Stimulated activated naive CD8-positive, alpha-beta T cell treated with anti-CD3 and anti-CD28 coated beads, Interleukin-15, Interleukin-2, amounts not matched to agents 100 ng/mL and 50 ng/mL, for 24 hours (primary cell): ENCODE data around the gene IMMP2L.
"Not testable (repeated sequence)": the region's sequence is repeated elsewhere in the genome, so short reads cannot be mapped to it uniquely, and the experiment has no call there.

Source experiments
- H3K27ac Mint-ChIP-seq: one replicate; pipeline ENCODE4 v1.8.0; 2021; ENCODE audit warnings: mild to moderate bottlenecking, mixed read lengths
- H3K27me3 Mint-ChIP-seq: one replicate; pipeline ENCODE4 v1.8.0; 2021; ENCODE audit warnings: mixed read lengths
- H3K36me3 Mint-ChIP-seq: one replicate; pipeline ENCODE4 v1.8.0; 2021; ENCODE audit warnings: low read depth, mixed read lengths
- H3K4me1 Mint-ChIP-seq: one replicate; pipeline ENCODE4 v1.8.0; 2021; ENCODE audit warnings: low read depth, mixed read lengths
- H3K4me3 Mint-ChIP-seq: one replicate; pipeline ENCODE4 v1.8.0; 2021; ENCODE audit warnings: mild to moderate bottlenecking, mixed read lengths
- H3K9me3 Mint-ChIP-seq: one replicate; pipeline ENCODE4 v1.8.0; 2021; ENCODE audit warnings: mixed read lengths

Gene IMMP2L

DNA sequence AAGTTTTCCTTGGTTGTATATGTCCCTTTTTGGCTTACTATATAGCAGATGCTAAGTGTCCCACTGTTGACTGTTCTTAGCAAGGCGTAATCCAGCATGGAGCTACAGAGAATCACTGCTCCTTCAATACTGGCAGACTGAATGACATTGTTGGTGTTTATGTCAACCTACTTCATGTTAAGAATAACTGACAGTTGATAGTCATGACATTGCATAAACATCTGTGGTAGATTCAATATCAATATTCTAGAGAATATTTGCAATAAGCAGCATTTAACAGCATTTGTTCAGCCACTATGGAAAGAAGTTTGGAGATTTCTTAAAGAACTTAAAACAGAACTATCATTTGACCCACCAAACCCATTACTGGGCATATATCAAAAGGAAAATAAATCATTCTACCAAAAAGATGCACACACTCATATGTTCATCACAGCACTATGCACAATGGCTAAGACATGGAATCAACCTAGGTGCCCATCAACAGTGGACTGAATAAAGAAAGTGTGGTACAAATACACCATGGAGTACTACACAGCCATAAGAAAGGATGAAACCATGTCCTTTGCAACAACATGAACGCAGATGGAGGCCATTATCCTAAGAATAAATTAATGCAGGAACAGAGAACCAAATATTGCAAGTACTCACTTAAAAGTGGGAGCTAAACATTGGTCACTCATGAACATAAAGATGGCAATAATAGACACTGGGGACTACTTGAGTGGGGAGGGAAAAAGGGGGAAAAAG lies 88.7 kb downstream of the IMMP2L start:
- Mint-ChIP-seq H3K27ac (no peak overlapping the region), H3K4me3 (no peak overlapping the region), H3K36me3 (peaks cover 32% of the 10 kb centered on the region), H3K4me1 (no peaks in the 10 kb centered on the region), H3K9me3 (peaks cover 12% of the 10 kb centered on the region), H3K27me3 (no peaks in the 10 kb centered on the region)

DNA sequence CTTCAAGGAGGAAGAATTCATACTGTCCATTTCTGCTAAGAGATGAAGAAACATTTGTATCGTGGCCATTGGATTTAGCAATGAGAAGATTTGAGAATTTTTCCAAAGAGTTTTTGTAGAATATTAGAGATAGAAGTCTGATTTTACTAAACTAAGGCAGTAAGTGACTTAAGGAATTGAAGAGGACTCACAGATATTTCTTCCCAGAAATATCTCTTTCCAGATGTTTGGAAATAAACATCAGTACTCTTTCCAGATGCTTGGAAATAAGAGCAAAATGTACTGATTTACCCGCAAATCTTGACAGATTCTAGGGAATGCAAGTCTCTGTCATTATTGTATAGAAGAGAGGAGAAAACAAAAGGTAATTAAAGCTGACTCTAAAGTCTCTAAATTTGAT lies 91.3 kb downstream of the IMMP2L start:
- Mint-ChIP-seq H3K4me3 (no peak overlapping the region), H3K9me3 (peaks cover 12% of the 10 kb centered on the region), H3K4me1 (no peaks in the 10 kb centered on the region), H3K27ac (no peak overlapping the region), H3K27me3 (no peaks in the 10 kb centered on the region), H3K36me3 (peaks cover 28% of the 10 kb centered on the region)

DNA sequence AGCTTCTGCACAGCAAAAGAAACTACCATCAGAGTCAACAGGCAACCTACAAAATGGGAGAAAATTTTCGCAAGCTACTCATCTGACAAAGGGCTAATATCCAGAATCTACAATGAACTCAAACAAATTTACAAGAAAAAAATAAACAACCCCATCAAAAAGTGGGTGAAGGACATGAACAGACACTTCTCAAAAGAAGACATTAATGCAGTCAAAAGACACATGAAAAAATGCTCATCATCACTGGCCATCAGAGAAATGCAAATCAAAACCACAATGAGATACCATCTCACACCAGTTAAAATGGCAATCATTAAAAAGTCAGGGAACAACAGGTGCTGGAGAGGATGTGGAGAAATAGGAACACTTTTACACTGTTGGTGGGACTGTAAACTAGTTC lies 92.4 kb downstream of the IMMP2L start:
- H3K4me1 Mint-ChIP-seq, H3K4me3 Mint-ChIP-seq, H3K27me3 Mint-ChIP-seq, H3K27ac Mint-ChIP-seq: not testable (repeated sequence)
- Mint-ChIP-seq H3K36me3 (peaks cover 31% of the 10 kb centered on the region), H3K9me3 (peaks cover 12% of the 10 kb centered on the region)

DNA sequence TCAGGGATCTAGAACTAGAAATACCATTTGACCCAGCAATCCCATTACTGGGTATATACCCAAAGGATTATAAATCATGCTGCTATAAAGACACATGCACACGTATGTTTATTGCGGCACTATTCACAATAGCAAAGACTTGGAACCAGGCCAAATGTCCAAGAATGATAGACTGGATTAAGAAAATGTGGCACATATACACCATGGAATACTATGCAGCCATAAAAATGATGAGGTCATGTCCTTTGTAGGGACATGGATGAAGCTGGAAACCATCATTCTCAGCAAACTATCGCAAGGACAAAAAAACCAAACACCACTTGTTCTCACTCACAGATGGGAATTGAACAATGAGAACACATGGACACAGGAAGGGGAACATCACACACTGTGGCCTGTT lies 96.5 kb downstream of the IMMP2L start:
- not testable (repeated sequence) for H3K4me3 Mint-ChIP-seq, H3K27me3 Mint-ChIP-seq, H3K27ac Mint-ChIP-seq, H3K4me1 Mint-ChIP-seq
- Mint-ChIP-seq H3K36me3 (peaks cover 23% of the 10 kb centered on the region), H3K9me3 (peaks cover 11% of the 10 kb centered on the region)

DNA sequence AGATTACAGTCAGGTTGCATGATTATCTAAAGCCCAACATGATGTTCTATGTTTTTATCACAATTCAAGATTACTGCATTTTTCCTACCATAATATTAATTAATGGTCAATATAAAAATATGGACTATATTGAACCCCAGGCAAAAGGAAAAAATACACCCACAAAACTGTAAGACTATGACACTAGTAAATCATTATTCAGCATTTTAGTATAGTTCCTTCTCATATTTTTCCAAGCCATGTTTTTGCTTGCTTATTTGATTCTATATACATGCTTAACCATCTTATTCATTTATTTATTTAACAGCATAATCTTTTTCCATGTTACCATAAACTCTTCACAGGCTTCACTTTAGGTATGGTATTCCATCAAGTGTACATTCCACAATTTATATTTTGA lies 101.6 kb downstream of the IMMP2L start:
- Mint-ChIP-seq H3K36me3 (peaks cover 13% of the 10 kb centered on the region), H3K27ac (no peak overlapping the region), H3K4me1 (no peaks in the 10 kb centered on the region), H3K4me3 (no peak overlapping the region), H3K9me3 (peaks cover 4% of the 10 kb centered on the region), H3K27me3 (no peaks in the 10 kb centered on the region)

DNA sequence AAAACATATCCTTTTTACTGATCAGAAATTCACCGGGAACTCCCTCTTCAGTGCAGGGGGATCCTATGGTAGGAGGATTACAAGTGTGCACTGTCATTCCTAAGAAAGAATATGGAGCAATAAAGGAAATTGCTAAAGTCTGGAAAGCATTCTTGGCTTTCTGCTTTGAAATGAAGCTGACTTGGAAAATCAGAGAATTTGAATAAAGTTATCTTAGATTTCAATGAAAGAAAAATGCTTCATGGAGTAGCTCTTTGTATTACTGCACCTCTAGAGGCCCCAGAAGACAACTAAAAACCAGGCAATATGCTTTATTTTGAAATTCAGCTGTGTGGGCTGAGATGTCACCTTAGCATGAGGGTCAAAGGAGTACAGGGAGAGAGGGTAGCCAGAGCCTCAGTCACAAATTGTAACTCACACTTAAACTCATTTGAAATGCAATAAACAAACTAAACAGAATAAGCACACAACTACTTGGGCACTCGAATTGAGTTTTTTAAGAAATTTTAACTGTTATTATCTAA lies 102.5 kb downstream of the IMMP2L start:
- H3K27ac Mint-ChIP-seq, result no peak overlapping the region
- no peaks in the 10 kb centered on the region for H3K4me1 Mint-ChIP-seq
- H3K27me3 Mint-ChIP-seq, result no peaks in the 10 kb centered on the region
- peaks cover 4% of the 10 kb centered on the region for H3K9me3 Mint-ChIP-seq
- peaks cover 10% of the 10 kb centered on the region for H3K36me3 Mint-ChIP-seq
- no peak overlapping the region for H3K4me3 Mint-ChIP-seq

DNA sequence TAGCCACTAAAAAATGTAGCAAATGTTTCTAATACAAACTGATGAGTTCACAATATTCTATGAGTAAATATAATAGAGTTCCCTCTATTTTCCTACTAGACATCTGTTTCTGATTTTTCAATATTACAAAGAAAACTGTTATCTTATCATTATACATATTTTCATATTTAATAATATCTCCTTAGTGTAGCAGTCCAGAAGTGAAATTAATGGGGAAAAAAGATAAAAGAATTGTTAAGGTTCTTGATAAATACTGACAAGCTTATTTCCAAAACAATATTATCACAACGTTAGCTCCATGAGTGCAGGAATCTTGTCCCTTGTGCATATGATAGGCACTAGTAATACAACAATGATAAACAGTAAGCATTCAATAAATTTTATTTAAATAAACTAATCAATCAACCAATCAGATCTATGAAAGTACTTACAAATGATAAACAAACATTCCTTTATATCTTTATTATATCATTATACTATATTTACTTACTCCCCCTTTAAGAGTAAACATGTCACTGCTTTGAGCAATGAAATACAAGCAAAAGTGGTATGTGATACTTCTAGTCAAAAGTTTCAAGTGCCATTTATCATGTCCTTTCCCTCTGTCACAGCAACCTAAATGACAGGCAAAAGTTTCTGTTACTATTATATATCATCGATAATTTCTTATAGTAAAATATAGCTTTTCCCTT lies 103.1 kb downstream of the IMMP2L start:
- H3K9me3 Mint-ChIP-seq, result peaks cover 4% of the 10 kb centered on the region
- H3K27me3 Mint-ChIP-seq, result no peaks in the 10 kb centered on the region
- no peak overlapping the region for H3K4me3 Mint-ChIP-seq
- H3K4me1 Mint-ChIP-seq, result no peaks in the 10 kb centered on the region
- no peak overlapping the region for H3K27ac Mint-ChIP-seq
- peaks cover 10% of the 10 kb centered on the region for H3K36me3 Mint-ChIP-seq

DNA sequence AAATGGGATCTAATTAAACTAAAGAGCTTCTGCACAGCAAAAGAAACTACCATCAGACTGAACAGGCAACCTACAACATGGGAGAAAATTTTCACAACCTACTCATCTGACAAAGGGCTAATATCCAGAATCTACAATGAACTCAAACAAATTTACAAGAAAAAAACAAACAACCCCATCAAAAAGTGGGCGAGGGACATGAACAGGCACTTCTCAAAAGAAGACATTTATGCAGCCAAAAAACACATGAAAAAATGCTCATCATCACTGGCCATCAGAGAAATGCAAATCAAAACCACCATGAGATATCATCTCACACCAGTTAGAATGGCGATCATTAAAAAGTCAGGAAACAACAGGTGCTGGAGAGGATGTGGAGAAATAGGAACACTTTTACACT lies 111.6 kb downstream of the IMMP2L start:
- H3K9me3 Mint-ChIP-seq, H3K36me3 Mint-ChIP-seq, H3K4me3 Mint-ChIP-seq, H3K4me1 Mint-ChIP-seq, H3K27ac Mint-ChIP-seq, H3K27me3 Mint-ChIP-seq: not testable (repeated sequence)

DNA sequence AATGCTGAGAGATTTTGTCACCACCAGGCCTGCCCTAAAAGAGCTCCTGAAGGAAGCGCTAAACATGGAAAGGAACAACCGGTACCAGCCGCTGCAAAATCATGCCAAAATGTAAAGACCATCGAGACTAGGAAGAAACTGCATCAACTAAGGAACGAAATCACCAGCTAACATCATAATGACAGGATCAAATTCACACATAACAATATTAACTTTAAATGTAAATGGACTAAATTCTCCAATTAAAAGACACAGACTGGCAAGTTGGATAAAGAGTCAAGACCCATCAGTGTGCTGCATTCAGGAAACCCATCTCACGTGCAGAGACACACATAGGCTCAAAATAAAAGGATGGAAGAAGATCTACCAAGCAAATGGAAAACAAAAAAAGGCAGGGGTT lies 114.8 kb downstream of the IMMP2L start:
- H3K4me1 Mint-ChIP-seq, H3K9me3 Mint-ChIP-seq, H3K27ac Mint-ChIP-seq, H3K27me3 Mint-ChIP-seq, H3K4me3 Mint-ChIP-seq, H3K36me3 Mint-ChIP-seq: not testable (repeated sequence)

DNA sequence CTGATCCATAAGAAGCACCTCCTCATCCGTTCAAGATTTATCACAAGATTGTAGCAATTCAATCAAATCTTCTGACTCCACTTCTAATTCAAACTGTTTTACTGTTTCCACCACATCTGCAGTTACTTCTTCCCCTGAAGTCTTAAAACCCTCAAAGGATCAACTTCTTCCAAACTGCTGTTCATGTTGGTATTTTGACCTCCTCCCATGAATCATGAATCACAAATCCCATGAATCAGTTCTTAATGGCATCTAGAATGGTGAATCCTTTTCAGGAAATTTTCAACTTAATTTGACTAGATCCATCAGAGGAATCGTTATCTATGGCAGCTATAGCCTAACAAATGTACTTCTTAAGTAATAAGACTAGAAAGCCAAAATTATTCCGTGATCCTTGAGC lies 122.3 kb downstream of the IMMP2L start:
- H3K9me3 Mint-ChIP-seq, result peaks cover 14% of the 10 kb centered on the region
- no peaks in the 10 kb centered on the region for H3K4me1 Mint-ChIP-seq
- H3K36me3 Mint-ChIP-seq, result peaks cover 21% of the 10 kb centered on the region
- H3K27ac Mint-ChIP-seq, result no peak overlapping the region
- no peak overlapping the region for H3K4me3 Mint-ChIP-seq
- H3K27me3 Mint-ChIP-seq, result no peaks in the 10 kb centered on the region

DNA sequence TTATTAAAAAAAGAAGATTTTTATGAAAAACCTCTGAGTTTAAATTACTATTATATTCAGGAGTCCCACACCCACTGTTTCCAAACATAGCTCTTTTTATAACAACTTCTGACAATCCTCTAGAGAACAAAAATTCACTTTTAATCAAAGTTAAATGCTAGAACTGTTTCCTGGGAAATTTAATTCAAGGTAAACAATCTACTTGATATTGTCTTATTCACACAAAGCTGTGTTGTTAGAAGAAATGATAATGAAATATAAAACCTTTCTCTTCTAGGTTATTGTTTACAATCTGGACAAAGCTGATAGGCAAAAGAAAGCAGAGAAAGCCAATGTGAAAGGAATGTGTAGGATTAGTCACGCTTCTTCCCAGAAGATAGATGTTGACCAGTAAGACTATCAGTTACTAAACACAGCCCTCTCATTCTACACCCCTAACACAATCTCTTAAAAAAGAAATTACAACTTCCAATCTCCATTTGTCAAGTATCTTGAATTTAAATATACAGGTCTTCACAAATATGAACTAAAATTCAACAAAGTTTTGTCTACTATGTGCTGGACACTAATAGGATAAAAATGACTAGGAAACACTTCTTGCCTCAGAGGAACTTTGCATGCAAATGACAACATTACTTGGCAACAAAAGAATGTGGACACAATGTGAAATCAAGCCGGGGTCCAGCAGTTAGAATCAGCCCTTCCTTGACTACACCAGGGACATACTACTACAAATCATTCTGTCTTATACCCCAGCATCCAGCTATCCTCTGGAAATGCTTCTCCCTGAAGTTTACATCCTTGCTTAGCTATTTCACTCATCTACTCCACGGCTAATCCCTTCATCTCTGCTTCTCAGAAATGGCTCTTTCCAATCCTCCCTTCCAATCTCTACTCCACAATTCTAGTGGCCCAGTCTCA lies 123.7 kb downstream of the IMMP2L start:
- Mint-ChIP-seq H3K4me3 (no peak overlapping the region), H3K27me3 (no peaks in the 10 kb centered on the region), H3K27ac (no peak overlapping the region), H3K9me3 (peaks cover 19% of the 10 kb centered on the region), H3K4me1 (no peaks in the 10 kb centered on the region), H3K36me3 (peaks cover 33% of the 10 kb centered on the region)

DNA sequence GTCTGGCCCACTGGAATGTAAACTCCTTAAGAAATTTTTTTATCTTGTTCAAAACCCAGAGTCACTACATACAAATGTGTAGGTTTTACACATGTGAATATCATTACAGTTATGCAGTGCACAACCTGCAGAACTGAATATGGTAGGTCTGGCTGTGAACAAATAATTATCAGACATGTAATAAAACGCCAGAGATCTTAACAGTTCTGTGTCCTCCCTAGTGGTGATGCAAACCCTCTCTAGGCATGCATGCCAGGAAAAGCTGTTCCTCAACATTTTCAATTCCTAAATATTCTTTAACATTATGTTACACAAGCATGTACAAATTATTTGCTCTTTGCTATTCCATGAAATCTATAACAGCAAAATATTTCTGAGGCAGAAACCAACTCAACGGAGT lies 124.6 kb downstream of the IMMP2L start:
- no peaks in the 10 kb centered on the region for H3K4me1 Mint-ChIP-seq
- no peak overlapping the region for H3K4me3 Mint-ChIP-seq
- H3K36me3 Mint-ChIP-seq, result peaks cover 42% of the 10 kb centered on the region
- H3K27me3 Mint-ChIP-seq, result no peaks in the 10 kb centered on the region
- H3K27ac Mint-ChIP-seq, result no peak overlapping the region
- peaks cover 25% of the 10 kb centered on the region for H3K9me3 Mint-ChIP-seq

DNA sequence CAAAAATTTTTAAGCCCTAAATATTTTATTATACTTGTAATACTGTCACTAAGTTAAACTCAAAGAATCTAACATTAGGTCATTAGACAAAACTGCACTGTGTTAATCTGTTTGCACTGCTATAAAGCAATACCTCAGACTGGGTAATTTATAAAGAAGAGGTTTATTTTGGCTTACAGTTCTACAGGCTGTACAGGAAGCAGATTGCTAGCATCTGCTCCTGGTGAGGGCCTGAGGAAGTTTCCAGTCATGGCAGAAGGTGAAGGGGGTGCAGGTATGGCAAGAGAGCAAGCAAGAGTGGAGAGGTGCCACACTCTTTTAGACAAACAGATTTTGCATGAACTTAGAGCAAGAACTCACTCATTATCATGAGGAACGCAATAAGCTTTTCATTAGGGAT lies 125.7 kb downstream of the IMMP2L start:
- H3K4me3 Mint-ChIP-seq, result no peak overlapping the region
- peaks cover 46% of the 10 kb centered on the region for H3K36me3 Mint-ChIP-seq
- H3K27me3 Mint-ChIP-seq, result no peaks in the 10 kb centered on the region
- H3K27ac Mint-ChIP-seq, result no peak overlapping the region
- H3K9me3 Mint-ChIP-seq, result peaks cover 25% of the 10 kb centered on the region
- H3K4me1 Mint-ChIP-seq, result no peaks in the 10 kb centered on the region

DNA sequence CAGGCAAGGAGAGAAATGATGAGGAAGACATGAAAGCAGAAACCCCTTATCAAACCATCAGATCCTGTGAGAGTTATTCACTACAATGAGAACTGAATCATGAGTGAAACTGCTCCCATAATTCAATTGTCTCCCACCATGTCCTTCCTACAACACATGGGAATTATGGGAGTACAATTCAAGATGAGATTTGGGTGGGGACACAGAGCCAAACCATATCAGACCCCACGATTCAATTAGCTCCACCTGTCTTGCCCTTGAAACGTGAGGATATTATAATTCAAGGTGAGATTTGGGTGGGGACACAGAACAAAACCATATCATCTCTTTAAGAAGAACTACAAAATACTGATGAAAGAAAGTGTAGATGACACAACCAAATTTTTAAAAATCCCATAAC lies 128.9 kb downstream of the IMMP2L start:
- H3K27me3 Mint-ChIP-seq, result no peaks in the 10 kb centered on the region
- peaks cover 21% of the 10 kb centered on the region for H3K9me3 Mint-ChIP-seq
- H3K36me3 Mint-ChIP-seq, result peaks cover 36% of the 10 kb centered on the region
- H3K4me1 Mint-ChIP-seq, result no peaks in the 10 kb centered on the region
- no peak overlapping the region for H3K27ac Mint-ChIP-seq
- H3K4me3 Mint-ChIP-seq, result no peak overlapping the region

DNA sequence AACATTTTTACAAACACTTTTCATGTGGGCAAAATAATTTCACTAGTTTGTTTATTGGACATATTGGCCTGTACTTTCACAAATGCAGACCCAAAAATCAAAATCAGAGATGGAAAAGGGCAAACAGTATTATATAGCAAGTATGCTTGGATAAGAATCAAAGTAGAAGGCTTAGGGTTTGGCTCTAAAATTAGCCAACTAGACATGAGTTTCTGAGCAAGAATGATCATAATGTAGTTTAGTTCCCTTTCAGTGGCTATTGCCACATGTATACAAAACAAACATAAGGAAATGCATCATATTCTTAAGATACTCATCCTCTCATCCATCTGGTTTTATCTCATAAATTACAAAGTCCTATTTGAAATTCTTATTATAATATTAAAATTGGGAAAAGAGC lies 132.5 kb downstream of the IMMP2L start:
- H3K27me3 Mint-ChIP-seq, result no peaks in the 10 kb centered on the region
- peaks cover 32% of the 10 kb centered on the region for H3K36me3 Mint-ChIP-seq
- H3K4me1 Mint-ChIP-seq, result no peaks in the 10 kb centered on the region
- no peak overlapping the region for H3K4me3 Mint-ChIP-seq
- no peak overlapping the region for H3K27ac Mint-ChIP-seq
- H3K9me3 Mint-ChIP-seq, result peaks cover 8% of the 10 kb centered on the region
